ENCODE data around the gene C16orf87.
"Not testable (repeated sequence)": the region's sequence is repeated elsewhere in the genome, so short reads cannot be mapped to it uniquely, and the experiment has no call there.

C16orf87 gene

GRCh38 chr16:46830902-46831647 lies at the start of gene C16orf87:
Gene C16orf87, minus strand, starts transcription at chr16:46831180. Its CDS starts 31 bp downstream, at chr16:46831149.
- DNase-seq, result peak; percentile 66 to 98 (median 90)

- no peak for DNase-seq
Measured at GRCh38 chr16:46875243-46875642, 44.3 kb upstream of the C16orf87 start.

GRCh38 chr16:46873201-46873600 lies 42.2 kb upstream of the C16orf87 start:
- DNase-seq, result no peak

- DNase-seq, result no peak
Measured at GRCh38 chr16:46871597-46871996, 40.6 kb upstream of the C16orf87 start.

- not testable (repeated sequence) for DNase-seq
Measured at GRCh38 chr16:46868891-46869290, 37.9 kb upstream of the C16orf87 start.

GRCh38 chr16:46867486-46867885 lies 36.5 kb upstream of the C16orf87 start:
- DNase-seq, result not testable (repeated sequence)

GRCh38 chr16:46866286-46866685 lies 35.3 kb upstream of the C16orf87 start:
- DNase-seq, result no peak

GRCh38 chr16:46862555-46863447 lies 31.8 kb upstream of the C16orf87 start:
- DNase-seq, result no peak

- no peak for DNase-seq
Measured at GRCh38 chr16:46859719-46860152, 28.8 kb upstream of the C16orf87 start.

- peak in 1 of 14 donors; percentile 16 for DNase-seq
Measured at GRCh38 chr16:46858151-46858550, 27.2 kb upstream of the C16orf87 start.

- peak in 5 of 14 donors; percentile 6 to 46 (median 28) for DNase-seq
Measured at GRCh38 chr16:46857368-46857945, 26.5 kb upstream of the C16orf87 start.

GRCh38 chr16:46855389-46855788 lies 24.4 kb upstream of the C16orf87 start:
- no peak for DNase-seq

GRCh38 chr16:46854846-46855245 lies 23.9 kb upstream of the C16orf87 start:
- DNase-seq, result no peak

GRCh38 chr16:46853713-46854443 lies 22.9 kb upstream of the C16orf87 start:
- DNase-seq, result peak in 13 of 14 donors; percentile 20 to 81 (median 65)

- DNase-seq, result no peak
Measured at GRCh38 chr16:46852130-46852529, 21.1 kb upstream of the C16orf87 start.

GRCh38 chr16:46850619-46851555 lies 19.9 kb upstream of the C16orf87 start:
- DNase-seq, result no peak

- DNase-seq, result no peak
Measured at GRCh38 chr16:46848768-46849764, 18.1 kb upstream of the C16orf87 start.

- DNase-seq, result no peak
Measured at GRCh38 chr16:46845952-46846351, 15.0 kb upstream of the C16orf87 start.

GRCh38 chr16:46844771-46845170 lies 13.8 kb upstream of the C16orf87 start:
- no peak for DNase-seq
